CD4-positive, alpha-beta T cell (primary cell): ENCODE data around the gene PLEKHA8. TPM values are rescaled to one million over a fixed set of nuclear protein-coding genes. Genes with fewer than 3 reads are reported as not detected.

Experiments
- ATAC-seq: fragments of 200-7000 bp; cut with Tn5 transposase; one replicate; pipeline ENCODE4 v1.10.0; 2022; ENCODE audit warnings: mild to moderate bottlenecking; ENCODE audit not compliant: poor library complexity
- CTCF ChIA-PET: fragments of 350-600 bp; sonication (Branson Sonifier 250); formaldehyde crosslinking; loops from one replicate; lab custom pipeline; 2021; ENCODE audit warnings: antibody characterized with exemption, inconsistent platforms; lab: Charles Lee
- POLR2A ChIA-PET: fragments of 350-600 bp; sonication (Branson Sonifier 250); formaldehyde crosslinking; loops from one replicate; lab custom pipeline; 2021; ENCODE audit warnings: antibody characterized with exemption, inconsistent platforms; lab: Charles Lee
- DNase-seq, 14 experiments: peaks; one replicate each; pipeline ENCODE4 v3.0.0-alpha.2; 2013 to 2020; ENCODE audit warnings: mixed read lengths in 2 of 14
- H3K27ac ChIP-seq, 2 donors: one replicate each; pipeline versions ENCODE4 v1.5.1 to v1.7.0; 2013; ENCODE audit warnings: low read length in 2 of 2, low read depth in 1 of 2, mild to moderate bottlenecking in 1 of 2
- H3K27me3 ChIP-seq, 2 experiments: 1 replicate in 1 of 2; 2 replicates in 1 of 2; pipeline versions ENCODE4 v1.6.1 to v1.7.0; 2013; ENCODE audit warnings: low read length in 2 of 2, control low read depth in 1 of 2, mild to moderate bottlenecking in 1 of 2, moderate library complexity in 1 of 2; ENCODE audit not compliant: insufficient read depth in 2 of 2, control insufficient read depth in 1 of 2
- H3K36me3 ChIP-seq: one replicate; pipeline ENCODE4 v1.6.1; 2013; ENCODE audit warnings: low read length, control low read depth; ENCODE audit not compliant: insufficient read depth
- H3K4me1 ChIP-seq: one replicate; pipeline ENCODE4 v1.6.1; 2013; ENCODE audit warnings: low read length, control low read depth; ENCODE audit not compliant: insufficient read depth
- H3K4me3 ChIP-seq: one replicate; pipeline ENCODE4 v1.5.1; 2013; ENCODE audit warnings: mild to moderate bottlenecking, low read length, moderate library complexity
- H3K9me3 ChIP-seq, 2 experiments: 1 replicate in 1 of 2; 2 replicates in 1 of 2; pipeline versions ENCODE4 v1.6.1 to v1.7.0; 2013; ENCODE audit warnings: low read length in 2 of 2, mild to moderate bottlenecking in 2 of 2, control low read depth in 1 of 2, moderate library complexity in 1 of 2; ENCODE audit not compliant: control insufficient read depth in 1 of 2, insufficient read depth in 1 of 2
- H3K27ac Mint-ChIP-seq: one replicate; pipeline ENCODE4 v1.8.0; 2020; ENCODE audit warnings: mixed read lengths
- H3K27me3 Mint-ChIP-seq: one replicate; pipeline ENCODE4 v1.8.0; 2021; ENCODE audit warnings: mixed read lengths
- H3K36me3 Mint-ChIP-seq: one replicate; pipeline ENCODE4 v1.8.0; 2021; ENCODE audit warnings: low read depth, mixed read lengths
- H3K4me1 Mint-ChIP-seq: one replicate; pipeline ENCODE4 v1.8.0; 2021; ENCODE audit warnings: low read depth, mixed read lengths
- H3K4me3 Mint-ChIP-seq: one replicate; pipeline ENCODE4 v1.8.0; 2020; ENCODE audit warnings: mild to moderate bottlenecking, mixed read lengths
- H3K9me3 Mint-ChIP-seq: one replicate; pipeline ENCODE4 v1.8.0; 2020; ENCODE audit warnings: mixed read lengths
- CTCF ChIP-seq: fragments of 200-600 bp; IDR thresholded peaks from one replicate; pipeline ENCODE4 v1.8.0; 2022; ENCODE audit warnings: antibody characterized with exemption, mild to moderate bottlenecking
- intact Hi-C, 2 experiments: fragments of 100-400 bp; cut with DNase I in 1 of 2; cut with micrococcal nuclease in 1 of 2; formaldehyde crosslinking; loops; one replicate each; pipeline versions ENCODE4 v1.15.1 to v1.9.0; 2023 to 2025; cut with DNase I, micrococcal nuclease
- total RNA-seq, 174 experiments: library from RNA in 2 of 174; stranded (reverse) in 2 of 174; gene quantifications; one replicate each; pipeline ENCODE4 v1.2.3 and lab custom pipeline; 2021 to 2026

Gene PLEKHA8
- total RNA-seq, 2 experiments from 2014 or later, result 7.0 to 7.4 TPM

- Mint-ChIP-seq H3K27ac (no peak overlapping the region), H3K4me1 (peaks cover 7% of the 10 kb centered on the region), H3K4me3 (no peak overlapping the region), H3K36me3 (peaks cover 58% of the 10 kb centered on the region), H3K27me3 (no peaks in the 10 kb centered on the region), H3K9me3 (no peaks in the 10 kb centered on the region)
- ATAC-seq, result no peak
- DNase-seq, result no peak
- H3K4me1 ChIP-seq, result no peaks in the 10 kb centered on the region
- ChIA-PET CTCF (no interaction called here), POLR2A (no interaction called here)
- no peaks in the 10 kb centered on the region for H3K27me3 ChIP-seq
- no peaks in the 10 kb centered on the region for H3K9me3 ChIP-seq
- TF ChIP-seq CTCF, result no peak
- no peak overlapping the region for H3K27ac ChIP-seq
- peaks cover 17% of the 10 kb centered on the region for H3K36me3 ChIP-seq
- intact Hi-C loops, result no loop called here
- no peak overlapping the region for H3K4me3 ChIP-seq
Observed at GRCh38 chr7:30047124-30047523, 18.9 kb downstream of the PLEKHA8 start.

GRCh38 chr7:30048582-30048981 is 20.4 kb downstream of the PLEKHA8 start:
- DNase-seq (no peak), ATAC-seq (no peak)
- Mint-ChIP-seq H3K4me1 (no peaks in the 10 kb centered on the region), H3K36me3 (peaks cover 72% of the 10 kb centered on the region), H3K9me3 (no peaks in the 10 kb centered on the region), H3K27me3 (no peaks in the 10 kb centered on the region), H3K27ac (no peak overlapping the region), H3K4me3 (no peak overlapping the region)
- intact Hi-C loops, result no loop called here
- Histone ChIP-seq H3K4me3 (no peak overlapping the region), H3K27ac (no peak overlapping the region), H3K9me3 (no peaks in the 10 kb centered on the region), H3K36me3 (peaks cover 28% of the 10 kb centered on the region), H3K27me3 (no peaks in the 10 kb centered on the region), H3K4me1 (no peaks in the 10 kb centered on the region)
- TF ChIP-seq CTCF, result no peak
- POLR2A ChIA-PET, result no interaction called here
- CTCF ChIA-PET, result no interaction called here

- Histone ChIP-seq H3K4me3 (no peak overlapping the region), H3K27me3 (no peaks in the 10 kb centered on the region), H3K9me3 (no peaks in the 10 kb centered on the region), H3K4me1 (no peaks in the 10 kb centered on the region), H3K36me3 (peaks cover 28% of the 10 kb centered on the region), H3K27ac (no peak overlapping the region)
- POLR2A ChIA-PET, result no interaction called here
- no peak overlapping the region for H3K27ac Mint-ChIP-seq
- H3K4me1 Mint-ChIP-seq, result no peaks in the 10 kb centered on the region
- no peaks in the 10 kb centered on the region for H3K9me3 Mint-ChIP-seq
- TF ChIP-seq CTCF, result no peak
- CTCF ChIA-PET, result no interaction called here
- peaks cover 78% of the 10 kb centered on the region for H3K36me3 Mint-ChIP-seq
- ATAC-seq (no peak), DNase-seq (no peak)
- intact Hi-C loops, result no loop called here
- H3K27me3 Mint-ChIP-seq, result no peaks in the 10 kb centered on the region
- H3K4me3 Mint-ChIP-seq, result no peak overlapping the region
Observed at GRCh38 chr7:30049173-30049572, 21.0 kb downstream of the PLEKHA8 start.
